ENCODE measurements around the gene CHD3.

- TF ChIP-seq CTCF (IDR thresholded peaks at IDR 0.05) (no peak), POLR2A (IDR thresholded peaks at IDR 0.05) (no peak)
Observed at GRCh38 chr17:7880076-7880868, 8.3 kb upstream of the CHD3 start.
